Panc1 (cell line): Measurements from ENCODE around the gene BPIFA3.

Source experiments
- POLR2AphosphoS5 ChIP-seq: IDR thresholded peaks from 2 replicates; pipeline ENCODE4 v1.6.1; 2012; ENCODE audit warnings: mild to moderate bottlenecking, low read depth, low read length, moderate library complexity
- TCF7L2 ChIP-seq: IDR thresholded peaks from 2 replicates; pipeline ENCODE4 v1.6.1; 2011; ENCODE audit warnings: mild to moderate bottlenecking, low read depth, low read length, inconsistent platforms
- TF ChIP-seq, protein P1 (sequence below): fragments of 450-650 bp; IDR thresholded peaks from 2 replicates; pipeline ENCODE4 v1.5.1; 2017; ENCODE audit warnings: mild to moderate bottlenecking
- TF ChIP-seq, protein P2 (sequence below), 2 experiments: IDR thresholded peaks; 2 replicates each; pipeline ENCODE4 v1.6.1; 2011 to 2012; ENCODE audit warnings: low read depth in 2 of 2, control low read depth in 1 of 2, low read length in 1 of 2, mild to moderate bottlenecking in 1 of 2, moderate library complexity in 1 of 2; ENCODE audit not compliant: insufficient read depth in 1 of 2

DNA sequence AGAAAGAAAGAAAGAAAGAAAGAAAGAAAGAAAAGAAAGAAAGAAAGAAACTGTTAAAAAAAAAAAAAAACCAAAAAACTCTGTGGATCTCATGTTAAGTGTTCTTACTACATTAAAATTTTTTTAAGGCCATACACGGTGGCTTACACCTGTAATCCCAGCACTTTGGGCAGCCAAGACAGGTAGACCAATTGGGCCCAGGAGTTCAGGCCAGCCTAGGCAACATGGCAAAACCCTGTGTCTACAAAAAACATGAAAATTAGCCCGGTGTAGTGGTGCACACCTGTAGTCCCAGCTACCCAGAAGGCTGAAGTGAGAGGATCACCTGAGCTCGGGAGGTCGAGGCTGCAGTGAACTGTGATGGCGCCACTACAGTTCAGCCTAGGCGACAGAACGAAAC lies 14.1 kb downstream of the BPIFA3 start:
- TF ChIP-seq, protein P1, sequence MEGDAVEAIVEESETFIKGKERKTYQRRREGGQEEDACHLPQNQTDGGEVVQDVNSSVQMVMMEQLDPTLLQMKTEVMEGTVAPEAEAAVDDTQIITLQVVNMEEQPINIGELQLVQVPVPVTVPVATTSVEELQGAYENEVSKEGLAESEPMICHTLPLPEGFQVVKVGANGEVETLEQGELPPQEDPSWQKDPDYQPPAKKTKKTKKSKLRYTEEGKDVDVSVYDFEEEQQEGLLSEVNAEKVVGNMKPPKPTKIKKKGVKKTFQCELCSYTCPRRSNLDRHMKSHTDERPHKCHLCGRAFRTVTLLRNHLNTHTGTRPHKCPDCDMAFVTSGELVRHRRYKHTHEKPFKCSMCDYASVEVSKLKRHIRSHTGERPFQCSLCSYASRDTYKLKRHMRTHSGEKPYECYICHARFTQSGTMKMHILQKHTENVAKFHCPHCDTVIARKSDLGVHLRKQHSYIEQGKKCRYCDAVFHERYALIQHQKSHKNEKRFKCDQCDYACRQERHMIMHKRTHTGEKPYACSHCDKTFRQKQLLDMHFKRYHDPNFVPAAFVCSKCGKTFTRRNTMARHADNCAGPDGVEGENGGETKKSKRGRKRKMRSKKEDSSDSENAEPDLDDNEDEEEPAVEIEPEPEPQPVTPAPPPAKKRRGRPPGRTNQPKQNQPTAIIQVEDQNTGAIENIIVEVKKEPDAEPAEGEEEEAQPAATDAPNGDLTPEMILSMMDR, result no peak
- TF ChIP-seq POLR2AphosphoS5 (no peak), TCF7L2 (no peak)
- TF ChIP-seq, protein P2, sequence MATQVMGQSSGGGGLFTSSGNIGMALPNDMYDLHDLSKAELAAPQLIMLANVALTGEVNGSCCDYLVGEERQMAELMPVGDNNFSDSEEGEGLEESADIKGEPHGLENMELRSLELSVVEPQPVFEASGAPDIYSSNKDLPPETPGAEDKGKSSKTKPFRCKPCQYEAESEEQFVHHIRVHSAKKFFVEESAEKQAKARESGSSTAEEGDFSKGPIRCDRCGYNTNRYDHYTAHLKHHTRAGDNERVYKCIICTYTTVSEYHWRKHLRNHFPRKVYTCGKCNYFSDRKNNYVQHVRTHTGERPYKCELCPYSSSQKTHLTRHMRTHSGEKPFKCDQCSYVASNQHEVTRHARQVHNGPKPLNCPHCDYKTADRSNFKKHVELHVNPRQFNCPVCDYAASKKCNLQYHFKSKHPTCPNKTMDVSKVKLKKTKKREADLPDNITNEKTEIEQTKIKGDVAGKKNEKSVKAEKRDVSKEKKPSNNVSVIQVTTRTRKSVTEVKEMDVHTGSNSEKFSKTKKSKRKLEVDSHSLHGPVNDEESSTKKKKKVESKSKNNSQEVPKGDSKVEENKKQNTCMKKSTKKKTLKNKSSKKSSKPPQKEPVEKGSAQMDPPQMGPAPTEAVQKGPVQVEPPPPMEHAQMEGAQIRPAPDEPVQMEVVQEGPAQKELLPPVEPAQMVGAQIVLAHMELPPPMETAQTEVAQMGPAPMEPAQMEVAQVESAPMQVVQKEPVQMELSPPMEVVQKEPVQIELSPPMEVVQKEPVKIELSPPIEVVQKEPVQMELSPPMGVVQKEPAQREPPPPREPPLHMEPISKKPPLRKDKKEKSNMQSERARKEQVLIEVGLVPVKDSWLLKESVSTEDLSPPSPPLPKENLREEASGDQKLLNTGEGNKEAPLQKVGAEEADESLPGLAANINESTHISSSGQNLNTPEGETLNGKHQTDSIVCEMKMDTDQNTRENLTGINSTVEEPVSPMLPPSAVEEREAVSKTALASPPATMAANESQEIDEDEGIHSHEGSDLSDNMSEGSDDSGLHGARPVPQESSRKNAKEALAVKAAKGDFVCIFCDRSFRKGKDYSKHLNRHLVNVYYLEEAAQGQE (IDR thresholded peaks at IDR 0.05; ENCODE audit: insufficient read depth in 1 of 2, low read depth in 2 of 2, low read length in 1 of 2), result no peak
